Lung (tissue), 12 donors: ENCODE results near the gene SLC35F1. TPM values are rescaled to one million over a fixed set of nuclear protein-coding genes. Genes with fewer than 3 reads are reported as not detected.

Experiments
- ATAC-seq: fragments of 200-7000 bp; cut with Tn5 transposase; one replicate; pipeline ENCODE4 v1.9.1; 2020; ENCODE audit warnings: moderate number of reproducible peaks; ENCODE audit not compliant: insufficient read depth, low FRiP score
- DNase-seq, 3 donors: peaks; one replicate each; pipeline ENCODE4 v3.0.0-alpha.2; 2013 to 2017
- H3K27ac ChIP-seq, 2 donors: one replicate each; pipeline ENCODE4 v1.5.1; 2013; ENCODE audit warnings: mild to moderate bottlenecking in 2 of 2, moderate library complexity in 2 of 2, control low read depth in 1 of 2, inconsistent platforms in 1 of 2, low read depth in 1 of 2, low read length in 1 of 2
- H3K27me3 ChIP-seq, 3 donors: one replicate each; pipeline ENCODE4 v1.5.1; 2013; ENCODE audit warnings: low read length in 2 of 3; ENCODE audit not compliant: control insufficient read depth in 3 of 3, insufficient read depth in 3 of 3
- H3K36me3 ChIP-seq, 4 donors: one replicate each; pipeline ENCODE4 v1.5.1; 2013; ENCODE audit warnings: low read length in 4 of 4, mild to moderate bottlenecking in 1 of 4, moderate library complexity in 1 of 4; ENCODE audit not compliant: control insufficient read depth in 4 of 4, insufficient read depth in 4 of 4
- H3K4me1 ChIP-seq, 5 donors: one replicate each; pipeline ENCODE4 v1.5.1; 2013; ENCODE audit warnings: low read length in 5 of 5, mild to moderate bottlenecking in 2 of 5, moderate library complexity in 1 of 5; ENCODE audit not compliant: control insufficient read depth in 5 of 5, insufficient read depth in 5 of 5
- H3K4me3 ChIP-seq: one replicate; pipeline ENCODE4 v1.5.1; 2013; ENCODE audit warnings: mild to moderate bottlenecking, control low read depth, moderate library complexity
- H3K9ac ChIP-seq, 2 donors: one replicate each; pipeline ENCODE4 v1.5.1; 2013; ENCODE audit warnings: low read length in 2 of 2, control low read depth in 1 of 2; ENCODE audit not compliant: insufficient read depth in 1 of 2
- H3K9me3 ChIP-seq, 4 donors: one replicate each; pipeline ENCODE4 v1.5.1; 2013; ENCODE audit warnings: low read length in 3 of 4, mild to moderate bottlenecking in 1 of 4, moderate library complexity in 1 of 4; ENCODE audit not compliant: control insufficient read depth in 4 of 4, insufficient read depth in 3 of 4
- CTCF ChIP-seq: IDR thresholded peaks from 2 replicates; pipeline ENCODE4 v1.5.1; 2012; ENCODE audit warnings: mild to moderate bottlenecking; ENCODE audit errors: control extremely low read depth, extremely low read depth
- WGBS, 2 donors: extraction: QIAGEN DNeasy Blood & Tissue Kit; methylation state at CpG; one replicate each; pipeline ENCODE4 v1.1.7; 2013; 5-methylcytosine and 5-hydroxymethylcytosine counted together
- polyA plus RNA-seq, 2 donors: library from polyadenylated mRNA; stranded (reverse); fragments of 200-250 nt; gene quantifications; one replicate each; pipeline ENCODE4 v1.2.1, GENCODE V29; 2013
- total RNA-seq, 2 donors: library from RNA; depleted of rRNA in 1 of 2; stranded (reverse); fragments of >200 nt in 1 of 2; gene quantifications; one replicate each; pipeline ENCODE4 v1.2.1, GENCODE V29; 2014 to 2021
- donor health status: control.
- donor health status: control.
- donor health status: Bipolar disorder and iron deficiency.
- donor health status: healthy.
- donor health status: DM: yes; HTN: yes; CAD: no.

The SLC35F1 gene
- total and polyA plus RNA-seq, 4 donors, result 0.04 to 5.7 (median 0.07) TPM

DNA sequence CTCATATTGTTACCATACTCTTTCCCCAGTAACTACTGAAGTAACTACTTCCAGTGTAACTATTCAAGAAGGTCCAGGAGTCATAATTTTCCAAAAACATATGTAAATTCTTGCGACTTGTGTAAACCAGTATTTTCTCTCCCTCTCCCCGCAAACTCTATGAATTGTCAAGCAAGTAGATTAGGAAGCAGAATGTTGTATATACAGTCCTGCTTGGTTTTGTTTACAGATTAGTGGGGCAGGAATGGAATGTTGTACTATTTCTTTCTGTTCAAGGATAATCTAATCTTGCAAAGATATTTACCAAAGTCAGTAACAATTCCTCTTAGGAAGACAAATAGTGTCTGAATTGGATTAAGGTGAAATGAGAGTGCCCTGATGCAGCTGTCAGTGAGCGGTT, 406.1 kb downstream of the SLC35F1 start:
- Histone ChIP-seq H3K36me3 (no peaks in the 10 kb centered on the region), H3K4me1 (peaks cover 0 to 20% (median 0%) of the 10 kb centered on the region in 5 donors), H3K27ac (no peak overlapping the region), H3K27me3 (no peaks in the 10 kb centered on the region), H3K9ac (no peak overlapping the region), H3K9me3 (no peaks in the 10 kb centered on the region), H3K4me3 (no peak overlapping the region)
- no peak for TF ChIP-seq CTCF
- DNase-seq (no peak), ATAC-seq (no peak)
- WGBS, 2 donors, result 83 to 84% methylated on average over 3 of the region's 3 CpGs

DNA sequence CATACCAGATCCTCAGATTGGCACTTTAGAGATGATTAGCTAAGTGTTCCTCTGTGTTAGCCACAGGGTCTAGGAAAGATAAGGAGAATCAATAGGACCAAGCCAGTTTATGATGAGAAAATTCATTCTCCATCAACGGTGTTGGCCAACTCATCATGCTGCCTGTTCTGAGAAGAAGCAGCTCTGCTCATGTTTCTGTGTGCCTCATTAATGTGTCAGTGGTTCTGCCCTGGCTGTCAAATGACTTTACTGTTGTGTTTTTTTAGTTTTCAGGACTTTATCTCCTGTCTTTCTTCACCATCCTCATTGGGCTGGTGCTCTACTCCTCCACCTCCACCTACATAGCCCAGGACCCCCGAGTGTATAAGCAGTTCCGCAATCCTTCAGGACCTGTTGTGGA, 406.7 kb downstream of the SLC35F1 start:
- H3K36me3 ChIP-seq, result no peaks in the 10 kb centered on the region
- no peak for TF ChIP-seq CTCF
- 93 to 94% methylated on average over 3 of the region's 3 CpGs for WGBS, 2 donors
- H3K4me1 ChIP-seq, result peaks cover 0 to 19% (median 0%) of the 10 kb centered on the region in 5 donors
- ATAC-seq, result no peak
- H3K27me3 ChIP-seq, result no peaks in the 10 kb centered on the region
- no peaks in the 10 kb centered on the region for H3K9me3 ChIP-seq
- no peak overlapping the region for H3K27ac ChIP-seq
- no peak overlapping the region for H3K9ac ChIP-seq
- H3K4me3 ChIP-seq, result no peak overlapping the region
- no peak for DNase-seq

GRCh38 chr6:118316796-118317384, 409.8 kb downstream of the SLC35F1 start:
- Histone ChIP-seq H3K9ac (no peak overlapping the region), H3K4me1 (peaks cover 0 to 16% (median 0%) of the 10 kb centered on the region in 5 donors), H3K9me3 (no peaks in the 10 kb centered on the region), H3K27me3 (no peaks in the 10 kb centered on the region), H3K36me3 (no peaks in the 10 kb centered on the region), H3K27ac (peak overlapping the region; percentile 49 to 56), H3K4me3 (no peak overlapping the region)
- DNase-seq (no peak), ATAC-seq (no peak)
- no peak for TF ChIP-seq CTCF
- WGBS, 2 donors, result 80 to 88% methylated on average over 6 of the region's 6 CpGs
